GM23338 (cell line): ENCODE results near the gene FEV.

Source experiments
- CTCF ChIP-seq, 2 experiments: fragments of 200-600 bp in 1 of 2; sonication (generic) in 1 of 2; conservative IDR thresholded peaks; 2 replicates each; pipeline versions ENCODE4 v1.5.1 to v1.6.1; 2016 to 2017; ENCODE audit warnings: antibody characterized with exemption in 2 of 2, low read depth in 2 of 2, mild to moderate bottlenecking in 2 of 2, moderate library complexity in 1 of 2
- ETS1 ChIP-seq: IDR thresholded peaks from 2 replicates; pipeline ENCODE4 v1.6.1; 2016; ENCODE audit warnings: antibody characterized with exemption
- EZH2 ChIP-seq: fragments of 200-600 bp; sonication (generic); IDR thresholded peaks from one replicate; pipeline ENCODE4 v1.8.0; 2017; ENCODE audit warnings: antibody characterized with exemption, mild to moderate bottlenecking, low read depth; ENCODE audit not compliant: unreplicated experiment
- EZH2phosphoT487 ChIP-seq: fragments of 200-600 bp; sonication (generic); IDR thresholded peaks from one replicate; pipeline ENCODE4 v1.8.1; 2018; ENCODE audit warnings: antibody characterized with exemption; ENCODE audit not compliant: unreplicated experiment
- POLR2AphosphoS5 ChIP-seq: IDR thresholded peaks from 2 replicates; pipeline ENCODE4 v1.6.1; 2016; ENCODE audit warnings: antibody characterized with exemption, low read depth

GRCh38 chr2:218952160-218952559 lies 32.8 kb downstream of the FEV start:
- TF ChIP-seq POLR2AphosphoS5 = no peak
- no peak for TF ChIP-seq EZH2phosphoT487
- TF ChIP-seq EZH2 = no peak
- no peak for TF ChIP-seq CTCF (conservative IDR thresholded peaks at IDR 0.05; ENCODE audit: low read depth in 2 of 2)
- no peak for TF ChIP-seq ETS1
